ENCODE results near the gene RSBN1. TPM values are rescaled to one million over a fixed set of nuclear protein-coding genes. Genes with fewer than 3 reads are reported as not detected.

Gene RSBN1
- total RNA-seq, 1 donor from 2014 or later, result 21.0 TPM

DNA sequence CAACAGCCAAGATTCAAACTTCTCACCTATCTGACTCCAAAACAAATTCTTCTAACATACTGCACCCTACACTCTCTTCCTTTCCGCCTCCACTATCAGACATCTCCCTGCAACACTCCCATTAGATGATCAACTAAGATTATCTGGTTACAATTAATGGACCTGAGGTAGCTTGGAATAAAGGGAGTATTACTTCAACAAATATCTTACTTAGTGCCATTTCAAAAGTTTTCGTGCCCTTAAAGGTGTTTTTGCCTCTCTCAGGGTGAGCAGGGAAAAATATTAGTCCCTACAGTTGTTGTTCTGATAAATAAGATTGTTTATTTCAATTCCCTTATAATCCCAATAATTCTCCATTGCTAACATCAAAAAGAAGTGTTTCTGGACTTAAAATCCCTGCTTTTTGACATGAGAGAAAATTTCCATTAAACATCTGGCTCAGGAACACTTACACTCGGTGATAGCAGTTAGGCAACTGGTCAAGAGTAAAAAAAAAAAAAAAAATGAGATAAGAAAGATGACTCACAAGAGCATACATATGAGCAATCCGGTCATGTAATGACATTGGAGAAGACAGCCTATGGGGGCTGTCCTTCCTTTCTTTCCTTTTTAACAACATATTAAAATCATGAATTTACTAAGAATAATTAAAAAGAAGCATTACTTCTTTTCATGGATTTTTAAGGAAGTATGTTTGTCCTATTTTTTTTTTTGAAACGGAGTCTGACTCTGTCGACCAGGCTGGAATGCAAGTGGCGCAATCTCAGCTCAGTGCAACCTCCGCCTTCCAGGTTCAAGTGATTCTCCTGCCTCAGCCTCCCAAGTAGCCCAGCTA lies 7.6 kb downstream of the RSBN1 start:
- Histone ChIP-seq H3K4me3 (no peak overlapping the region), H3K27ac (no peak overlapping the region), H3K4me1 (peaks cover 58% of the 10 kb centered on the region), H3K27me3 (ENCODE audit: low read depth) (no peaks in the 10 kb centered on the region), H3K9me3 (no peaks in the 10 kb centered on the region), H3K36me3 (no peaks in the 10 kb centered on the region)
- peak; percentile 75 to 88 for ATAC-seq
- no peak for TF ChIP-seq CTCF (IDR thresholded peaks at IDR 0.05)
- no peak for DNase-seq
- intact Hi-C loops (cut with DNase I), result no loop called here

DNA sequence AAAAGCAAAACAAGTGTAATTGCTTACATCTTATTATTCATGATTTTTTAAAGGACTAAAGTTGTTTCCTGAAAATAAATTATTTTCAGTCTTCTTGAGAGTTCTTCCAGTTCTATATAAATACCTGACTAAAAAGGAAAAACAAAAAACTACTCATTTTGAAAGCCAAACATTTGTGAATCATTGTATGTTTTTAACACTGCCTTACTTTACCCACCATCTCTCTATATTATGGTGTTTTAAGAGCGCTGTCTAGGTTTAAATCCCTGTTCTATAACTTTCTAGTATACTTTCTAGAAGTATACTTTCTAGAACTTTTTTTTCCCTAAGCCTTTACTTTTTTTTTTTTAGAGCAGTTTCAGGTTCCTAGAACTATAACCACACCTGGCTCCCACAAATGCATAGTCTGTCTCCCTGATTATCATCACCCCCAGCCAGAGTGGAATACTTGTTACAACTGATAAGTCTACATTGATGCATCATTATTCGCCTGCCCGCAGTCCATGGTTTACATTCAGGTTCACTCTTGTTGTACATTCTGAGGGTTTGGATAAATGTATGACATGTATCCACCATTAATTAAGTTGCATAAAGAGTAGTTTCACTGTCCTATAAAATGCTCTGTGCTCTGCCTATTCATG lies 9.8 kb downstream of the RSBN1 start:
- DNase-seq, result no peak
- TF ChIP-seq CTCF (IDR thresholded peaks at IDR 0.05), result no peak
- Histone ChIP-seq H3K4me1 (peaks cover 61% of the 10 kb centered on the region), H3K36me3 (peaks cover 4% of the 10 kb centered on the region), H3K27ac (no peak overlapping the region), H3K4me3 (no peak overlapping the region), H3K27me3 (ENCODE audit: low read depth) (no peaks in the 10 kb centered on the region), H3K9me3 (no peaks in the 10 kb centered on the region)
- no peak for ATAC-seq
- intact Hi-C loops (cut with DNase I), result no loop called here

GRCh38 chr1:113800487-113800886 lies 11.8 kb downstream of the RSBN1 start:
- no peaks in the 10 kb centered on the region for H3K27me3 ChIP-seq (ENCODE audit: low read depth)
- intact Hi-C loops (cut with DNase I), result no loop called here
- H3K4me3 ChIP-seq, result no peak overlapping the region
- H3K36me3 ChIP-seq, result peaks cover 22% of the 10 kb centered on the region
- DNase-seq, result no peak
- TF ChIP-seq CTCF (IDR thresholded peaks at IDR 0.05), result no peak
- H3K9me3 ChIP-seq, result no peaks in the 10 kb centered on the region
- H3K4me1 ChIP-seq, result peaks cover 63% of the 10 kb centered on the region
- ATAC-seq, result no peak
- H3K27ac ChIP-seq, result no peak overlapping the region

- Histone ChIP-seq H3K36me3 (peaks cover 29% of the 10 kb centered on the region), H3K27me3 (ENCODE audit: low read depth) (no peaks in the 10 kb centered on the region), H3K27ac (no peak overlapping the region), H3K9me3 (no peaks in the 10 kb centered on the region), H3K4me3 (no peak overlapping the region), H3K4me1 (peaks cover 55% of the 10 kb centered on the region)
- intact Hi-C loops (cut with DNase I), result no loop called here
- DNase-seq (no peak), ATAC-seq (no peak)
- no peak for TF ChIP-seq CTCF (IDR thresholded peaks at IDR 0.05)
Observed at GRCh38 chr1:113797472-113797871, 14.8 kb downstream of the RSBN1 start.

- Histone ChIP-seq H3K27ac (peak overlapping the region; percentile 40), H3K27me3 (ENCODE audit: low read depth) (no peaks in the 10 kb centered on the region), H3K4me3 (no peak overlapping the region), H3K4me1 (peaks cover 35% of the 10 kb centered on the region), H3K36me3 (peaks cover 29% of the 10 kb centered on the region), H3K9me3 (no peaks in the 10 kb centered on the region)
- intact Hi-C loops (cut with DNase I), result no loop called here
- TF ChIP-seq CTCF (IDR thresholded peaks at IDR 0.05), result no peak
- DNase-seq (no peak), ATAC-seq (peak; percentile 94 to 97)
Observed at GRCh38 chr1:113793878-113794834, 18.1 kb downstream of the RSBN1 start.
